Endodermal cell (in vitro differentiated cells): ENCODE measurements around the gene SELENOF. TPM values are rescaled to one million over a fixed set of nuclear protein-coding genes. Genes with fewer than 3 reads are reported as not detected.

ENCODE experiments used
- DNase-seq: peaks from one replicate; pipeline ENCODE4 v3.0.0-alpha.2; 2017
- H3K27ac ChIP-seq: 2 replicates; pipeline ENCODE4 v1.5.1; 2013; ENCODE audit warnings: mild to moderate bottlenecking, low read depth, low read length, moderate library complexity
- H3K27me3 ChIP-seq: 2 replicates; pipeline ENCODE4 v1.6.1; 2013; ENCODE audit warnings: mild to moderate bottlenecking, low read length, moderate library complexity; ENCODE audit not compliant: insufficient read depth, control insufficient read depth, poor library complexity, severe bottlenecking
- H3K36me3 ChIP-seq: 2 replicates; pipeline ENCODE4 v1.7.0; 2013; ENCODE audit warnings: mild to moderate bottlenecking, low read length, moderate library complexity; ENCODE audit not compliant: control insufficient read depth, insufficient read depth
- H3K4me1 ChIP-seq: one replicate; pipeline ENCODE4 v1.7.0; 2013; ENCODE audit warnings: low read length; ENCODE audit not compliant: control insufficient read depth, insufficient read depth
- H3K4me3 ChIP-seq: 2 replicates; pipeline ENCODE4 v1.5.1; 2013; ENCODE audit warnings: mild to moderate bottlenecking, low read length, moderate library complexity
- H3K9ac ChIP-seq: 2 replicates; pipeline ENCODE4 v1.6.1; 2013; ENCODE audit warnings: mild to moderate bottlenecking, low read length, moderate library complexity; ENCODE audit not compliant: poor library complexity, severe bottlenecking; ENCODE audit errors: extremely low read depth
- H3K9me3 ChIP-seq: 2 replicates; pipeline ENCODE4 v1.6.1; 2013; ENCODE audit warnings: mild to moderate bottlenecking, low read length, moderate library complexity; ENCODE audit not compliant: control insufficient read depth
- H3K27ac Mint-ChIP-seq: 2 replicates; pipeline ENCODE4 v1.8.0; 2020; ENCODE audit warnings: mixed read lengths
- H3K27me3 Mint-ChIP-seq: 2 replicates; pipeline ENCODE4 v1.8.0; 2021; ENCODE audit warnings: mild to moderate bottlenecking, mixed read lengths; ENCODE audit not compliant: insufficient read depth
- H3K36me3 Mint-ChIP-seq: 2 replicates; pipeline ENCODE4 v1.8.0; 2020; ENCODE audit warnings: low read depth, mixed read lengths
- H3K4me1 Mint-ChIP-seq: 2 replicates; pipeline ENCODE4 v1.8.0; 2020; ENCODE audit warnings: mixed read lengths
- H3K4me3 Mint-ChIP-seq: 2 replicates; pipeline ENCODE4 v1.8.0; 2020; ENCODE audit warnings: mild to moderate bottlenecking, moderate library complexity, mixed read lengths
- H3K9me3 Mint-ChIP-seq: 2 replicates; pipeline ENCODE4 v1.8.0; 2020; ENCODE audit warnings: mild to moderate bottlenecking, mixed read lengths
- CTCF ChIP-seq: fragments of 200-600 bp; sonication (generic); conservative IDR thresholded peaks from 2 replicates; pipeline ENCODE4 v1.5.0; 2021; ENCODE audit warnings: antibody characterized with exemption, mild to moderate bottlenecking
- WGBS, 2 experiments: methylation state at CpG; one replicate each; pipeline versions ENCODE4 v1.1.5 to v1.1.7; 2013; ENCODE audit warnings: missing lambda C conversion rate in 2 of 2, mixed read lengths in 1 of 2; ENCODE audit not compliant: insufficient coverage in 1 of 2, insufficient read length in 1 of 2; 5-methylcytosine and 5-hydroxymethylcytosine counted together
- total RNA-seq, 2 donors: library from RNA; stranded (reverse); fragmentation: NEBNext Ultra II Directional in 1 of 2; extraction: Animal tissue kit (Norgen Biotek cat#: 25700) in 1 of 2; gene quantifications; 2 replicates in 1 of 2; 3 replicates in 1 of 2; pipeline ENCODE4 v1.2.1, GENCODE V29; 2021

The SELENOF gene
- total RNA-seq, 2 donors from 2014 or later = 140 to 166 TPM

- DNase-seq = no peak
- H3K27ac ChIP-seq = no peak overlapping the region
- no peak overlapping the region for H3K27ac Mint-ChIP-seq
- no peak overlapping the region for H3K9ac ChIP-seq
- peaks cover 41% of the 10 kb centered on the region for H3K9me3 Mint-ChIP-seq
- H3K27me3 Mint-ChIP-seq = no peaks in the 10 kb centered on the region
- peaks cover 30% of the 10 kb centered on the region for H3K36me3 Mint-ChIP-seq
- no peaks in the 10 kb centered on the region for H3K27me3 ChIP-seq
- peaks cover 2% of the 10 kb centered on the region for H3K4me1 ChIP-seq
- no peak overlapping the region for H3K4me3 Mint-ChIP-seq
- no peak for TF ChIP-seq CTCF
- peaks cover 16% of the 10 kb centered on the region for H3K4me1 Mint-ChIP-seq
- H3K9me3 ChIP-seq = peaks cover 44% of the 10 kb centered on the region
- H3K36me3 ChIP-seq = peaks cover 5% of the 10 kb centered on the region
- no peak overlapping the region for H3K4me3 ChIP-seq
- 100% methylated on average over 1 of the region's 1 CpG; no CpG with 5 or more reads in 1 of the 2 experiments for WGBS, 2 experiments
Observed at GRCh38 chr1:86926883-86927282, 13.0 kb upstream of the SELENOF start.

GRCh38 chr1:86925742-86926141, 11.8 kb upstream of the SELENOF start:
- Histone ChIP-seq H3K36me3 (peaks cover 5% of the 10 kb centered on the region), H3K9ac (no peak overlapping the region), H3K27me3 (no peaks in the 10 kb centered on the region), H3K4me3 (no peak overlapping the region), H3K9me3 (peaks cover 56% of the 10 kb centered on the region), H3K4me1 (peaks cover 2% of the 10 kb centered on the region), H3K27ac (no peak overlapping the region)
- no peak for TF ChIP-seq CTCF
- Mint-ChIP-seq H3K27me3 (no peaks in the 10 kb centered on the region), H3K9me3 (peaks cover 52% of the 10 kb centered on the region), H3K27ac (no peak overlapping the region), H3K4me3 (no peak overlapping the region), H3K4me1 (peaks cover 16% of the 10 kb centered on the region), H3K36me3 (peaks cover 40% of the 10 kb centered on the region)
- WGBS, 2 experiments = 93% methylated on average over 1 of the region's 1 CpG; no CpG with 5 or more reads in 1 of the 2 experiments
- DNase-seq = no peak

GRCh38 chr1:86924324-86924960, 10.5 kb upstream of the SELENOF start:
- Mint-ChIP-seq H3K36me3 (peaks cover 40% of the 10 kb centered on the region), H3K27me3 (no peaks in the 10 kb centered on the region)
- WGBS, 2 experiments = 96% methylated on average over 5 to 8 of the region's 8 CpGs

More at GRCh38 chr1:86924324-86924960, 10.5 kb upstream of the SELENOF start:
- no peak overlapping the region for H3K27ac Mint-ChIP-seq
- H3K9me3 ChIP-seq = peaks cover 58% of the 10 kb centered on the region
- TF ChIP-seq CTCF = no peak
- H3K4me3 ChIP-seq = peak overlapping the region; percentile 37
- DNase-seq = no peak
- no peak overlapping the region for H3K9ac ChIP-seq
- H3K4me1 Mint-ChIP-seq = peaks cover 13% of the 10 kb centered on the region
- no peaks in the 10 kb centered on the region for H3K27me3 ChIP-seq
- no peak overlapping the region for H3K4me3 Mint-ChIP-seq
- H3K9me3 Mint-ChIP-seq = peaks cover 53% of the 10 kb centered on the region
- H3K27ac ChIP-seq = no peak overlapping the region
- peaks cover 2% of the 10 kb centered on the region for H3K4me1 ChIP-seq
- H3K36me3 ChIP-seq = peaks cover 5% of the 10 kb centered on the region
